HEK293 (cell line): ENCODE results near the gene SPACA4.

ENCODE experiments used
- CTCF ChIA-PET: fragments of 350-600 bp; formaldehyde crosslinking; extraction: SDS; loops from one replicate; lab custom pipeline; 2021; ENCODE audit warnings: antibody characterized with exemption; lab: Yijun Ruan, JAX
- POLR2A ChIA-PET: fragments of 300-600 bp; formaldehyde crosslinking; extraction: SDS; loops from one replicate; lab custom pipeline; 2020; ENCODE audit warnings: antibody characterized with exemption, inconsistent platforms; lab: Yijun Ruan, JAX
- H3K27ac ChIP-seq: fragments of 200-500 bp; sonication (Bioruptor generic); 2 replicates; pipeline ENCODE4 v1.5.1; 2014; ENCODE audit warnings: low read depth, low read length, control low read depth, inconsistent platforms; ENCODE audit errors: extremely low read depth
- H3K36me3 ChIP-seq, 2 experiments: fragments of 200-500 bp in 1 of 2; sonication (Bioruptor generic) in 1 of 2; 1 replicate in 1 of 2; 2 replicates in 1 of 2; pipeline ENCODE4 v1.5.1; 2014 to 2017; ENCODE audit warnings: inconsistent platforms in 2 of 2, low read length in 2 of 2; ENCODE audit not compliant: control insufficient read depth in 2 of 2, insufficient read depth in 1 of 2
- H3K4me1 ChIP-seq: fragments of 200-500 bp; sonication (Bioruptor generic); 2 replicates; pipeline ENCODE4 v1.5.1; 2014; ENCODE audit warnings: mild to moderate bottlenecking, low read length, inconsistent platforms; ENCODE audit not compliant: control insufficient read depth, insufficient read depth
- H3K4me3 ChIP-seq: 2 replicates; pipeline ENCODE4 v1.5.1; 2011; ENCODE audit warnings: low read depth, mild to moderate bottlenecking, control low read depth, low read length, moderate library complexity
- H3K9me3 ChIP-seq: fragments of 200-500 bp; sonication (Bioruptor generic); 2 replicates; pipeline ENCODE4 v1.5.1; 2014; ENCODE audit warnings: low read depth, low read length, inconsistent platforms; ENCODE audit not compliant: control insufficient read depth, insufficient read depth
- BCL11A ChIP-seq: fragments of 450-650 bp; formaldehyde crosslinking; IDR thresholded peaks from 2 replicates; pipeline ENCODE4 v1.5.1; 2016; ENCODE audit warnings: low read depth, missing biosample characterization, missing genetic modification characterization
- BCL11B ChIP-seq: fragments of 450-650 bp; formaldehyde crosslinking; IDR thresholded peaks from 2 replicates; pipeline ENCODE4 v1.5.1; 2016; ENCODE audit warnings: low read depth, missing biosample characterization, missing genetic modification characterization
- HIC1 ChIP-seq: fragments of 450-650 bp; formaldehyde crosslinking; IDR thresholded peaks from 2 replicates; pipeline ENCODE4 v1.5.1; 2016; ENCODE audit warnings: missing biosample characterization, missing genetic modification characterization
- HOXC10 ChIP-seq: sonication (generic); formaldehyde crosslinking; IDR thresholded peaks from 2 replicates; pipeline ENCODE4 v1.8.1; 2023; ENCODE audit warnings: mild to moderate bottlenecking, missing genetic modification reagents
- PRDM10 ChIP-seq: fragments of 450-650 bp; formaldehyde crosslinking; IDR thresholded peaks from 2 replicates; pipeline ENCODE4 v1.5.1; 2016; ENCODE audit warnings: missing biosample characterization, missing genetic modification characterization
- REST ChIP-seq: fragments of 450-650 bp; formaldehyde crosslinking; IDR thresholded peaks from 2 replicates; pipeline ENCODE4 v1.5.1; 2016; ENCODE audit warnings: missing biosample characterization, missing genetic modification characterization
- SCRT1 ChIP-seq: fragments of 450-650 bp; formaldehyde crosslinking; IDR thresholded peaks from 2 replicates; pipeline ENCODE4 v1.5.1; 2016; ENCODE audit warnings: missing biosample characterization, missing genetic modification characterization, borderline replicate concordance
- SCRT2 ChIP-seq: fragments of 450-650 bp; formaldehyde crosslinking; IDR thresholded peaks from 2 replicates; pipeline ENCODE4 v1.5.1; 2016; ENCODE audit warnings: missing biosample characterization, missing genetic modification characterization
- ZBTB8A ChIP-seq: fragments of 450-650 bp; formaldehyde crosslinking; IDR thresholded peaks from 2 replicates; pipeline ENCODE4 v1.5.1; 2016; ENCODE audit warnings: missing biosample characterization, missing genetic modification characterization
- ZNF169 ChIP-seq: fragments of 450-650 bp; formaldehyde crosslinking; IDR thresholded peaks from 2 replicates; pipeline ENCODE4 v1.5.1; 2016; ENCODE audit warnings: missing biosample characterization, missing genetic modification characterization
- ZNF324 ChIP-seq: fragments of 450-650 bp; formaldehyde crosslinking; IDR thresholded peaks from 2 replicates; pipeline ENCODE4 v1.5.1; 2016; ENCODE audit warnings: missing biosample characterization, missing genetic modification characterization
- ZNF391 ChIP-seq: fragments of 450-650 bp; formaldehyde crosslinking; IDR thresholded peaks from 2 replicates; pipeline ENCODE4 v1.5.1; 2016; ENCODE audit warnings: low read depth, missing biosample characterization, missing genetic modification characterization, borderline replicate concordance
- ZNF426 ChIP-seq: fragments of 450-650 bp; formaldehyde crosslinking; IDR thresholded peaks from 2 replicates; pipeline ENCODE4 v1.5.1; 2017; ENCODE audit warnings: missing biosample characterization, missing genetic modification characterization, mild to moderate bottlenecking, inconsistent platforms, moderate library complexity
- ZNF580 ChIP-seq: fragments of 450-650 bp; formaldehyde crosslinking; IDR thresholded peaks from 2 replicates; pipeline ENCODE4 v1.5.1; 2016; ENCODE audit warnings: missing biosample characterization, missing genetic modification characterization
- ZNF776 ChIP-seq: fragments of 450-650 bp; formaldehyde crosslinking; IDR thresholded peaks from 2 replicates; pipeline ENCODE4 v1.5.0; 2017; ENCODE audit warnings: missing biosample characterization, missing genetic modification characterization, borderline replicate concordance
- ZSCAN5A ChIP-seq: fragments of 450-650 bp; formaldehyde crosslinking; IDR thresholded peaks from 2 replicates; pipeline ENCODE4 v1.5.1; 2016; ENCODE audit warnings: missing biosample characterization, missing genetic modification characterization

The SPACA4 gene

GRCh38 chr19:48613024-48613851 lies 6.7 kb downstream of the SPACA4 start:
- H3K36me3 ChIP-seq = peaks cover 14 to 35% of the 10 kb centered on the region in 2 experiments
- H3K4me3 ChIP-seq = no peak overlapping the region
- TF ChIP-seq BCL11A (tag by site-specific recombination) = peak; percentile 75; the same call in 1 of the 2 replicates
- TF ChIP-seq ZNF776 (tag by site-specific recombination) = no peak
- no peak for TF ChIP-seq SCRT1 (tag by site-specific recombination)
- peak; percentile 90; the same call in 1 of the 2 replicates for TF ChIP-seq BCL11B
- TF ChIP-seq HIC1 = peak; percentile 35
- ChIA-PET POLR2A (interaction anchor here (0.5 to 3.7 kb wide), 6 partner anchors 8 to 27 kb away, joined by 3 to 28 read pairs (median 4); no protein-coding TSS in a partner anchor), CTCF (interaction anchor here (0.9 to 1.0 kb wide), 2 partner anchors 24 to 299 kb away, joined by 3 to 5 read pairs; no protein-coding TSS in a partner anchor)
- peak overlapping the region; percentile 1; the same call in 1 of the 2 replicates for H3K27ac ChIP-seq
- H3K9me3 ChIP-seq = no peaks in the 10 kb centered on the region
- H3K4me1 ChIP-seq = peaks cover 27% of the 10 kb centered on the region

- ChIA-PET POLR2A (interaction anchor here (0.6 to 3.8 kb wide), 8 partner anchors 9 to 27 kb away, joined by 3 to 28 read pairs (median 5); no protein-coding TSS in a partner anchor), CTCF (interaction anchor here (0.5 to 0.9 kb wide), 2 partner anchors 21 to 299 kb away, joined by 3 read pairs; no protein-coding TSS in a partner anchor)
- peaks cover 14 to 40% of the 10 kb centered on the region in 2 experiments for H3K36me3 ChIP-seq
- peaks cover 27% of the 10 kb centered on the region for H3K4me1 ChIP-seq
- peak overlapping the region; percentile 100 for H3K27ac ChIP-seq
- no peak for TF ChIP-seq PRDM10 (tag by site-specific recombination)
- no peak for TF ChIP-seq REST (tag by site-specific recombination)
- TF ChIP-seq ZNF580 (tag by site-specific recombination) = no peak
- TF ChIP-seq ZNF426 (tag by site-specific recombination) = no peak
- TF ChIP-seq ZNF324 (tag by site-specific recombination) = no peak
- TF ChIP-seq SCRT1 (tag by site-specific recombination) = 0 out of 2 replicates have a peak, but pooled peaks have one; percentile 58
- TF ChIP-seq HOXC10 (CRISPR knock-in tag) = no peak
- TF ChIP-seq ZSCAN5A = no peak
- peak; percentile 81 for TF ChIP-seq SCRT2 (tag by site-specific recombination)
- TF ChIP-seq ZNF169 = no peak
- no peak for TF ChIP-seq ZNF391
- no peak for TF ChIP-seq ZBTB8A (tag by site-specific recombination)
- no peak overlapping the region for H3K4me3 ChIP-seq
- H3K9me3 ChIP-seq = no peaks in the 10 kb centered on the region
These were observed 7.4 kb downstream of the SPACA4 start for GRCh38 chr19:48613852-48614435.
